HUES6 (cell line): Measurements from ENCODE around the gene SPATA2.

Experiments
- H3K27ac ChIP-seq: 2 replicates; pipeline ENCODE4 v1.7.0; 2013; ENCODE audit warnings: low read depth, mild to moderate bottlenecking, low read length, inconsistent platforms
- H3K27me3 ChIP-seq: 2 replicates; pipeline ENCODE4 v1.6.1; 2013; ENCODE audit warnings: low read length; ENCODE audit not compliant: control insufficient read depth, insufficient read depth
- H3K36me3 ChIP-seq: 2 replicates; pipeline ENCODE4 v1.6.1; 2013; ENCODE audit warnings: low read length; ENCODE audit not compliant: control insufficient read depth, insufficient read depth
- H3K4me1 ChIP-seq: 2 replicates; pipeline ENCODE4 v1.6.1; 2013; ENCODE audit warnings: low read length; ENCODE audit not compliant: control insufficient read depth, insufficient read depth
- H3K4me3 ChIP-seq: 2 replicates; pipeline ENCODE4 v1.5.1; 2013; ENCODE audit warnings: low read depth, low read length
- H3K9ac ChIP-seq: one replicate; pipeline ENCODE4 v1.6.1; 2013; ENCODE audit warnings: mild to moderate bottlenecking, low read length
- H3K9me3 ChIP-seq: 2 replicates; pipeline ENCODE4 v1.6.1; 2013; ENCODE audit warnings: low read depth, low read length; ENCODE audit not compliant: control insufficient read depth, insufficient read depth

The SPATA2 gene

DNA sequence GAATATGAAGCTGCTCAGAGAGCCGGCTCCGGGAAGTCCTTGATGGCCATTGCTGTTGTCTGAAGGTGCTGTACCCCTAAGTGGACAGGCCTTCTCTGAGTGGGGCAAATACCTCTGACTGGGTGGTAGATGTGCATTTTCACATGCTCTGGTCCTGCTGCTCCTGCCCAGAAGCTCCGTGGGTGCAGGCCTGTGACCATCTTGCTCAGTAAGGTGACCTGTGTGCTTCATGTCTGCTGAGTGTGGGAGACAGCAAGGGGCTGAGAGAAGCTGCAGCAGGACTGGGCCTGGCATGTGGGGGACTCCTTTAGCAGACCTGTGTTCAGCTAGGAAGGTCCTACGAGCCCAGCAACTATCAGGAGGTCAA lies 5.0 kb downstream of the SPATA2 start:
- Histone ChIP-seq H3K27ac (no peak overlapping the region), H3K27me3 (no peaks in the 10 kb centered on the region), H3K9ac (no peak overlapping the region), H3K4me3 (no peak overlapping the region), H3K36me3 (peaks cover 30% of the 10 kb centered on the region), H3K9me3 (no peaks in the 10 kb centered on the region), H3K4me1 (peaks cover 6% of the 10 kb centered on the region)

DNA sequence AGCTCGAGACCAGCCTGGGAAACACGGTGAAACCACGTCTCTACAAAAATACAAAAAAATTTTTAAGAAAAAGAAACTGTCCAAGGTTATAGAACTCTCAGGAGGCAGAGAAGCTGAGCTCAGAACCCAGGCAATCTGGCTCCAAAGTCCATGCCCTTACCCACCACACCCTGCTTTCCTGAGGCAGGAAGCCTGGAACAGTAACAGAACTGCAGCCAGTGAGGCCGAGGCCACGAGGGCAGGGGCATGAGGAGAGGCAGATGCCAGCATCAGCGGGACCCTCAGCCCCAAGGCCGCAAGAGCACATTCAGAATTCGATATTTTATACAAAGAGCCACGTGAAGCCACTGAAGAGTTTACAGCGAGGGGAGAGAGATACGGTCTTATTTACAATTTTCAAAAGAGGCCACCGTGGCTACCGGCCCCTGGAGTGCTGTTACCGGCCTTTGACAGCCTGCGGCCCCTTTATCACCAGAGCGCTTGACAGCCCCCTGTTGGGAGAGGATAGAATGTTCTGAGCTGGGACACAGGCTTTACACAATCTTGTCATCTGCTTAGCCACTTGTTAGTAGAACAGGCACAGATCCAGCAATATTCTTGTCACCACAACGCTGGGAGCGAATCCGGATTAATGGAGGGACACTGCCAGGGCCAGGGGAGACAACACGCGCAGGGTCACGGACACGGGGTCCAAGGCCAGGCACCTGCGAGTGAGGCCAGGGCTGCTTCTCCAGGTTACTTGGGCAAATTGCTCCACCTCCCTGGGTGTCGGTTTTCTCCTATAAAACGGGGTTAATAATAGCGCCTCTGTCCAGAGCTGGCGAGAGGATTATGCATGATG lies 5.6 kb downstream of the SPATA2 start:
- H3K9ac ChIP-seq: no peak overlapping the region
- H3K4me3 ChIP-seq: no peak overlapping the region
- peaks cover 33% of the 10 kb centered on the region for H3K36me3 ChIP-seq
- H3K27me3 ChIP-seq: no peaks in the 10 kb centered on the region
- H3K27ac ChIP-seq: no peak overlapping the region
- H3K4me1 ChIP-seq: peaks cover 6% of the 10 kb centered on the region
- no peaks in the 10 kb centered on the region for H3K9me3 ChIP-seq

DNA sequence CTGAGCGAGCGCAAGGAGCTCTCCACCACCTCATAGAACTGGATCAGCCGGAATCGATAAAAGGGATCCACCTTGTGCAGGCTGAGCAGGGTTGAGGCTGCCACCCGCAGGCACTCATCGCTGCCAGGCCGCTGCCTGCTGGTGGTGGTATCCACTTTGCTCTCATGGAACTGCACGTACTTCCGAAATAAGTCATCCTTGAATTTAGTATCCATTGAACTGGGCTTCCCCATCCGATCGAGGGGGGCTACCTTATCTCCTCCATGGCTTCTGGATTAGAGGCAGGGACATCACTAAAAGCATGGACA lies 7.1 kb downstream of the SPATA2 start:
- H3K36me3 ChIP-seq: peaks cover 41% of the 10 kb centered on the region
- H3K9ac ChIP-seq: no peak overlapping the region
- H3K4me1 ChIP-seq: no peaks in the 10 kb centered on the region
- no peak overlapping the region for H3K4me3 ChIP-seq
- no peak overlapping the region for H3K27ac ChIP-seq
- no peaks in the 10 kb centered on the region for H3K27me3 ChIP-seq
- H3K9me3 ChIP-seq: no peaks in the 10 kb centered on the region

DNA sequence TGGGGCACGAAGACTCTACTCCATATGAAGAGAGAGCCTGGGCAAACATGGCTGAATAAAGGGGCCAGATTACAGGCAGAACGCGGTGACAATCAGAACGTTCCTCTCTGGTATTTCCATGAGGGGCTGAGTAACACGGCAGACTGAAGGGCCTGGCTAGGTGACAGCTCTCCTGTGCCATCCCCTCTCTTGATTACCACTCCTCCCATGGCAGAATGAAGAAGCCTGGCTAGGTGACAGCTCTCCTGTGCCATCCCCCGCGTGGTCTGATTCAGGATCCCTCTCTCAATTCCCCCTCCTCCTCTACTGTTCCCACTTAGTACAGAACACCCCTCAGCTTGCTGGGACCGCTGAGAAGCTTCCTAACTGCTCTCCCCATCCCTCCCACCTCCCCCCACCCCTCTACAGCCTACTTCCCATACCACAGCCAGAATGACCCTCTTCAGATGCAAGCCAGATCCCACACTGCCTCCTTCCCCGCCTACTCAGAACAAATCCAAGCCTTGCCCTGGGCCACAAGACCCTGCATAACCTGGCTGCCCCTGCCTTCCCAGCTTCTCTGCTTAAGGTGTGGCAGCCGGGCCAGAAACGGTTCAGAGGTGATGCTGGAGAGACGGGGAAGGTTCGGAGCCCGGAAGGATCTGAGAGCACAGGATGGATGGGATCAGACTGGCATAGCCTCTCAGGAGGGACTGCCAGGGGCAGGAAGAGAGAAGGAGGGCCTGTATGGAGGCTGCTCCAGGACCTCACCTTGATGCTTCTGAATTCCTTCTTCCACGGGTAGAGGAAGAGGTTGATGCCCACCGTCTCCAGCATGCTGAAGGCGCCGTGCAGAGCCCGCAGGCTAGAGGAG lies 7.7 kb downstream of the SPATA2 start:
- Histone ChIP-seq H3K36me3 (peaks cover 41% of the 10 kb centered on the region), H3K27me3 (no peaks in the 10 kb centered on the region), H3K9me3 (no peaks in the 10 kb centered on the region), H3K27ac (no peak overlapping the region), H3K4me1 (no peaks in the 10 kb centered on the region), H3K4me3 (no peak overlapping the region), H3K9ac (no peak overlapping the region)

DNA sequence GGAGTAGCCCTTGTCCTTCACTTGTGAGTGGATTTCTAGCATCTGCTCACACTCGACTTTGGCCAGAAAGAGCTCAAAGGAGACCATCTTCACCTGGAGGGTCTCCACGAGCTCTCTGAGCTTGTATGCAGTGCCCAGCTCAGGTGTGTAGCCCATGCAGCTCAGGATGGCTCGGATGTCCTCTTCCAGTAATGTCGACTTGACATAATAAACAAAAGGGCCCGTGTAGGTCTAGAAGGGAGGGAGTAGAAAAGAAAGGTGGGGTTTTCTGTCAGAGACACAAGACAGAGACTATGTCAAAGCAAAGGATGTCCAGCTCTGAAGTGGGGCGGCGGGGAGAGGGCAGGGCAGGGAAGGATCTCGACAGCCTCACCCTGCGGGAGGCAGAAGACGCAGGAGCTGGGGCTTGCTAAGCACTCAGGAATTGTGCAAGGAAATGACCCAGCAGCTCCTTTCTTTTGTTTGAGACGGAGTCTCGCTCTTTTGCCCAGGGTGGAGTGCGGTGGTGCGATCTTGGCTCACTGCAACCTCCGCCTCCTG lies 8.6 kb downstream of the SPATA2 start:
- no peaks in the 10 kb centered on the region for H3K4me1 ChIP-seq
- H3K36me3 ChIP-seq: peaks cover 41% of the 10 kb centered on the region
- no peaks in the 10 kb centered on the region for H3K9me3 ChIP-seq
- no peak overlapping the region for H3K4me3 ChIP-seq
- H3K27me3 ChIP-seq: no peaks in the 10 kb centered on the region
- H3K27ac ChIP-seq: no peak overlapping the region
- no peak overlapping the region for H3K9ac ChIP-seq

DNA sequence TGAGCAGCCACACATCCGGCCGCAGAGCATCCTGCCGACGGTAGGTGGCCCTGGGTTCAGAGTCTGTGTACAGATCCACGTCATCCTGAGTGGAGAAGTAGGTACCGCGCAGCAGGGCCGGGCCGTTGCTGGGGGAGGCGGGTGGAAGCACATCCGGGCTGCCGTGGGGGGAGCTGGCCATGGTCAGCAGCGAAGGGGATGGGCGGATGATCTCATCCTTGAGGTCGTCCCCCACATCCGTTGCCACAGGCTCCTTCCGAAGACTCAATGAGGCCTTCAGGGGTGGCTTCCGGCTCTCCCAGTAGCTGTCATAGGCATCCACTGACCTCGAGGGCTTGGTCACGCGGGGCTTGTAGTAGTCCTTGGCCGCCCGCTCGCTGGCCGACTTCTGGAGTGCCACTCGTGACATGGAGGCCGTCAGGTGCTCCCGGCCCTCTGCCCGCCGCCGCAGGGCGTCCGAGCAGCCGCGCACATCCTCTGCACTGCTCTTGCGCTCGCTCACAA lies 9.2 kb downstream of the SPATA2 start:
- Histone ChIP-seq H3K36me3 (peaks cover 41% of the 10 kb centered on the region), H3K9me3 (no peaks in the 10 kb centered on the region), H3K27ac (no peak overlapping the region), H3K27me3 (no peaks in the 10 kb centered on the region), H3K9ac (no peak overlapping the region), H3K4me1 (no peaks in the 10 kb centered on the region), H3K4me3 (no peak overlapping the region)

DNA sequence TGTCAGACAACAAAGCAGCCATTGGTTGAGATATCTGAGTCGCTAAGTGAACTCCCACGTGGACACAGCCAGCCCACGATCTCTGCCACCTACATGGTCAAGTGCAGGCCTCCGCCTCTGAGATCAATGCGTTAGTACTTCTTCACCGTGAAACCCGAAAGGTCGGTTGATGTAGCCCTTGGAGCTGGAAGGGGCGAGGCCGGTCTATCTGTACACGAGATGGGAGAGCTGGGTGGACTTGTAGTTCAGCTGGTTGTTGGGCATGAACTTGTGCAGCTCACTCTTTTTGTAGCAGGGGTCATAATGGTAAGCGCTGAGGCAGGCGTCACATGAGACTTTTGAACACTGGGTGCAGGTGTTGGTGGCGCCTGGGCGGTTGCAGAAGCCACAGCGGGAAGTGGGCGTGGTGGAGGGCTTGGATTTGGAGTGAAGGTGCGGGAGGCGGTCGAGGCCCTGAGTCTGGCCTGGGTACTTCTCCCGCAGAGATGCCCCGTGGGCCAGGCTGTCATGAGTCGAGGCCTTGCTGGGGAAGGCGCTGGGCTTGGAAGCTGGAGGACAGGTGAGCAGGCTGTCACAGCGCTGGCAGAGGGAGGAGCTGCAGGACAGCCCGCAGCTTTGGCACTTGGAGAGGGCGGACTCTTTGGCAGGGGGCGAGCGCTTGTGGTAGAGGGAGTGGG lies 9.8 kb downstream of the SPATA2 start:
- no peak overlapping the region for H3K9ac ChIP-seq
- no peaks in the 10 kb centered on the region for H3K27me3 ChIP-seq
- H3K9me3 ChIP-seq: no peaks in the 10 kb centered on the region
- no peak overlapping the region for H3K27ac ChIP-seq
- peaks cover 41% of the 10 kb centered on the region for H3K36me3 ChIP-seq
- no peak overlapping the region for H3K4me3 ChIP-seq
- H3K4me1 ChIP-seq: no peaks in the 10 kb centered on the region

DNA sequence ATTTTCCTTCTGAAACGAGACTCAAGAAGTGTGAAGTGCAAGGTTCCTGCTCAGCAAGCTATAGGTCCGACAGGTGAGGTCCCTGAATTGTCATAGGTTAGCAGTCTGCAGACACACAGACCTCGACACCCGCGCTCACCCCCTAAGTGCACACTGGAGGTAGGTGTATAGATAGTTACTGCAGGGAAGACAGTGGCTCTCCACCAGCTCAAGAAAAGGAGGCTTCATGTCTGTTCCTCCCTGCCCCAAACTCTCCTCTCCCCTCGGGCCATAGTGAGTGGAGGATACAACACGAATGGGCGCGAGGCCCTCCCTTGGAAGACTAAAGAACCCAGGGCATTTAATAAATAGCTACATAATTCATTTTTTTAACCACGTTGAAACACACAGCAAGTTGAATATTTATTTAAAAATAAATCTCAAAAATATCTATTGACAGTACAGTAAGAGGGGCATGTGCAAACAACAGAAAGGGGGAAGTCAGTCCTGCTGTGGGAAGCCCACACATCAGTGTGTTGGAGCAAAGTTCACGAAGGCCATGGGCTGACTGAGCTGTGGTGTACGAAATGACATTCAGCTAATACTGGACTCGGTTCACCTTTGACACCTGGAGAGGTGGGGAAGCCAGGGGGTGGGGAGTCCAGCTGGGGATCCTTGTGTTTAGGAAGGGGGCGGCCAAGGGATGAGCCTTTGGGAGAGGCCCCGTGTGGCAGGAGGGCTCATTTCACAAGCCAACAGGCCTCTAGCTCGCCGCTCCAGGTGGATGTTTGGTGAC lies 10.7 kb downstream of the SPATA2 start:
- Histone ChIP-seq H3K27me3 (no peaks in the 10 kb centered on the region), H3K36me3 (peaks cover 37% of the 10 kb centered on the region), H3K9me3 (no peaks in the 10 kb centered on the region), H3K9ac (no peak overlapping the region), H3K27ac (no peak overlapping the region), H3K4me1 (no peaks in the 10 kb centered on the region), H3K4me3 (no peak overlapping the region)

DNA sequence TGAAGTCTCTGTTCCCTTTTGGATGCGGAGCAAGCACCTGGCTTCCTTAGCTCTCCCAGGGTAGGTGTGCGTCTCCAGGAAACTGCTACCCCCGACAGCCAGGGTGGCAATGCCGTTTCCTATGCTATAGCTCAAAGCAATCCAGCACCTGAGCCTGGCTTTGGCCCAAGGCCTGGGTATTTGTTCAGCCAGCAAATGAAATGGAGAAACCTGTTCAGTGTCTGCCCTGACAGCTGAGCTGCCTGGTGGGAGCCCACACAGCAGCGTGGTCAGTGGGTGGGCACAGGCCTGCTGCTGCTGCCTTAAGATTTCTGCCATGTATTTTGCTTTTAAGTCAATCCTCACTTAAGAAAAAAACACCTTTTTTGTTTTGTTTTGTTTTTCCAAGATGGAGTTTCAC lies 13.7 kb downstream of the SPATA2 start:
- Histone ChIP-seq H3K9me3 (no peaks in the 10 kb centered on the region), H3K27me3 (no peaks in the 10 kb centered on the region), H3K36me3 (peaks cover 24% of the 10 kb centered on the region), H3K27ac (no peak overlapping the region), H3K9ac (no peak overlapping the region), H3K4me3 (no peak overlapping the region), H3K4me1 (no peaks in the 10 kb centered on the region)

DNA sequence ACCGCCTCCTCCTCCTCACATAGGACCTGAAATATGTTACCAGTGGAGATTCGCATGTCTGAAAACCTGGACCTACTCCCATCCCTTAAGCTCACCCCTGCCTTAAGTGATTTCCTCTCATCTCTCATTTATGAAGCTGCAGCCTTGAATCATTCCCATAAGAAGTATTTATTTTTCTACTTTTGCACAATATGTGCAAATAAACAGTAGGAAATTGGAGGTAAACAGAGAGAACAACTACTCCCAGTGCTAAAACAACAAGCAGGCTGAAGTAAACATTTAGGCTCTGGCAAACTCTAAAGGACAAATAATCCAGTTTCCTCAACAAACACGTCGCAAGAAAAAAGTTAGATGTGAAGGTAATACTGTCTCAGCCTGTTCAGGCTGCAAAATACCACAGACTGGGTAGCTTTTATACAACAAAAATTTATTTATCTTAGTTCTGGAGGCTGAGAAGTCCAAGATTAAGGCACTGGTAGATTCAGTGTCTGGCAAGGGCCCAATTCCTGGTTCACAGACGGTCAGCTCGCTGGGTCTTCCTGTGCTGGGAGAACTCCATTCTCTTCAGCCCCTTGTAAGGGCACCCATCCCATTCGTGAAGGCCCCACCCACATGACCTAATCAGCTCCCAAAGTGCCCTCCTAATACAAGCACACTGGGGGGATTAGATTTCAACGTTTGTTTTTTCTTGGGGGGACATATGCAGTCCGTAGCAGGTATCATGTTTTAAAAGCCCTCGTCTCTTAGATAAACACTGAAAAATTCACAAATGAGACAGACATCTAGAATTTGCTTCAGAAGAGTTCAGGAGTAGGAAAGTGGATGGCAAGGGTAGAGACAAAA lies 15.6 kb downstream of the SPATA2 start:
- no peaks in the 10 kb centered on the region for H3K27me3 ChIP-seq
- H3K27ac ChIP-seq: no peak overlapping the region
- H3K36me3 ChIP-seq: peaks cover 8% of the 10 kb centered on the region
- no peaks in the 10 kb centered on the region for H3K9me3 ChIP-seq
- H3K4me3 ChIP-seq: no peak overlapping the region
- H3K4me1 ChIP-seq: no peaks in the 10 kb centered on the region
- no peak overlapping the region for H3K9ac ChIP-seq
